ENCODE measurements around the gene PPP3R2.

The PPP3R2 gene

DNA sequence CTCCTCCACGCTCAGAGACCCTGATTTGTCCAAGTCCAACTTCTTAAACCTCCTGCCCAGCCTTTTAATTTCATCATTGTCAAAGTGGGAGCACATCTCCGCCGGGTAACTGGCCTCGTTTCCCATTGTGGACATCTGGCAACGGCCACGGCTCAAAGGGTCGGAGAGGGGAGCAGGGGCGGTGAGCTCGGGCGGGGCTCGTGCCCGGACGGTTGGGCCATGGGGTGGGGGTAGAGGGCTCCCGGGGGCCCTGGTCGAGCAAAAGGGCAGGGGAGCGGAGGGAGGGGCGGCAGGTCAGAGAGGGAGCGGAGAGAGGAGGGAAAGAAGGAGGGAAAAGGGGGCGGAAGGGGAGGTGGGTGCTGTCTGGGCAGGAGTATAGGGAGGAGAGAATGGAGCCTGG, at the start of gene PPP3R2:
Gene PPP3R2, minus strand, starts transcription at position 174 of the 400 bp plus-strand sequence. Its CDS starts 48 bp downstream, at position 126.
- ATAC-seq (ENCODE audit: low read depth) = no peak
- Mint-ChIP-seq H3K27ac (no peak within 1 kb of the TSS), H3K4me3 (no peak within 1 kb of the TSS), H3K36me3 (no peaks in the 10 kb centered on the region), H3K27me3 (peaks cover 2% of the 10 kb centered on the region), H3K9me3 (no peaks in the 10 kb centered on the region), H3K4me1 (no peaks in the 10 kb centered on the region)
- no peak for DNase-seq (ENCODE audit: low spot score in 2 of 2)

- ATAC-seq (ENCODE audit: low read depth) (no peak), DNase-seq (ENCODE audit: low spot score in 2 of 2) (no peak)
- H3K27me3 Mint-ChIP-seq = no peaks in the 10 kb centered on the region
- no peaks in the 10 kb centered on the region for H3K36me3 Mint-ChIP-seq
- no peak overlapping the region for H3K4me3 Mint-ChIP-seq
- H3K4me1 Mint-ChIP-seq = no peaks in the 10 kb centered on the region
- no peak overlapping the region for H3K27ac Mint-ChIP-seq
- peaks cover 6% of the 10 kb centered on the region for H3K9me3 Mint-ChIP-seq
These were observed 45.3 kb upstream of the PPP3R2 start for GRCh38 chr9:101639785-101640665.

DNA sequence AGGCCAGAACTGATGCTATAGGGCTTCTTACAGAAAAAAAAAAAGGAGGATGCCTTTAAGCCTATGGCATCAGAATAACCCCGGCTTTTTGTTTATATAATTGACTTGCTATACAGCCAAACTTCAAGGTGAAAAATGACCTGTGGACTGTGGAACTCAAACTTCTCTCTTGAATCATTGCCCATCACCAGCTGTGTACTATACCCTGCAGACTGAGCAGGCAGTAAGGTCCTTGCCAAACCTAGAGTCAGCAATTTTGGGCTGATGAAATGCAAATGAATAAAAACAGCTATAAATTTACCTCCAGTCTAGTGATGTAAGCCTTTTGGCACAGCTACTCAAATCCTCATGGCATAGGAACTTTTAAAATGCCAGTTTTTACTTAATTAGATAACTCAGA, 44.5 kb upstream of the PPP3R2 start:
- Mint-ChIP-seq H3K27ac (no peak overlapping the region), H3K4me1 (no peaks in the 10 kb centered on the region), H3K27me3 (no peaks in the 10 kb centered on the region), H3K4me3 (no peak overlapping the region), H3K36me3 (no peaks in the 10 kb centered on the region), H3K9me3 (peaks cover 5% of the 10 kb centered on the region)
- no peak for ATAC-seq (ENCODE audit: low read depth)
- DNase-seq (ENCODE audit: low spot score in 2 of 2) = no peak

GRCh38 chr9:101636247-101636646, 41.5 kb upstream of the PPP3R2 start:
- no peaks in the 10 kb centered on the region for H3K9me3 Mint-ChIP-seq

GRCh38 chr9:101635473-101635872, 40.7 kb upstream of the PPP3R2 start:
- Mint-ChIP-seq H3K36me3 (no peaks in the 10 kb centered on the region), H3K27me3 (peaks cover 4% of the 10 kb centered on the region), H3K9me3 (no peaks in the 10 kb centered on the region), H3K4me1 (no peaks in the 10 kb centered on the region), H3K27ac (no peak overlapping the region), H3K4me3 (no peak overlapping the region)
- no peak for ATAC-seq (ENCODE audit: low read depth)
- no peak for DNase-seq (ENCODE audit: low spot score in 2 of 2)

More at GRCh38 chr9:101636247-101636646, 41.5 kb upstream of the PPP3R2 start:
- DNase-seq (ENCODE audit: low spot score in 2 of 2) (no peak), ATAC-seq (ENCODE audit: low read depth) (no peak)
- Mint-ChIP-seq H3K4me3 (no peak overlapping the region), H3K27me3 (peaks cover 4% of the 10 kb centered on the region), H3K27ac (no peak overlapping the region), H3K4me1 (no peaks in the 10 kb centered on the region), H3K36me3 (no peaks in the 10 kb centered on the region)

GRCh38 chr9:101634741-101635409, 40.1 kb upstream of the PPP3R2 start:
- Mint-ChIP-seq H3K27me3 (peaks cover 4% of the 10 kb centered on the region), H3K9me3 (no peaks in the 10 kb centered on the region), H3K4me1 (no peaks in the 10 kb centered on the region), H3K36me3 (no peaks in the 10 kb centered on the region), H3K27ac (no peak overlapping the region), H3K4me3 (no peak overlapping the region)
- ATAC-seq (ENCODE audit: low read depth) (no peak), DNase-seq (ENCODE audit: low spot score in 2 of 2) (no peak)

DNA sequence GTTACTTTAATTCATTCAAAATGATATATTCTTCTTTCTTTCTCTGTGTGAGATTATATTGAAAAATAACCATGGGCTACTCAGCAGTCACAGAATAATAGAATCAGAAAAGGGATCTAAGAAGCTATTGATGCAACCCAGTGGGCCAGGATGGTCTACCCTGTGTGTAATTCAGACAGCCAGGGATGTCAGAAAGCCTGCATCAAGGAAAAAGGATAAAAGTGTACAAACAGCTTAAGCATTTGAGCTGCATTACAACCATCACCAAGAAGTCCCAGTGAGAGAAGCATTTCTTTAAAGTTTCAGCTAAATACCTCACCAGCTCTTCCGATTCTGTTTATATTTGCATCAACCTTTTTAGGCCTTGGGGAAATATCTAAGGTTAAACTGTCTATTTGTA, 37.8 kb upstream of the PPP3R2 start:
- H3K4me3 Mint-ChIP-seq = no peak overlapping the region
- no peaks in the 10 kb centered on the region for H3K4me1 Mint-ChIP-seq
- H3K27me3 Mint-ChIP-seq = peaks cover 4% of the 10 kb centered on the region
- DNase-seq (ENCODE audit: low spot score in 2 of 2) = no peak
- no peaks in the 10 kb centered on the region for H3K36me3 Mint-ChIP-seq
- no peak for ATAC-seq (ENCODE audit: low read depth)
- H3K9me3 Mint-ChIP-seq = no peaks in the 10 kb centered on the region
- H3K27ac Mint-ChIP-seq = no peak overlapping the region

GRCh38 chr9:101631892-101632291, 37.1 kb upstream of the PPP3R2 start:
- Mint-ChIP-seq H3K4me3 (no peak overlapping the region), H3K4me1 (no peaks in the 10 kb centered on the region), H3K27ac (no peak overlapping the region), H3K36me3 (no peaks in the 10 kb centered on the region), H3K9me3 (no peaks in the 10 kb centered on the region), H3K27me3 (peaks cover 4% of the 10 kb centered on the region)
- ATAC-seq (ENCODE audit: low read depth) (no peak), DNase-seq (ENCODE audit: low spot score in 2 of 2) (no peak)

- no peaks in the 10 kb centered on the region for H3K9me3 Mint-ChIP-seq
- ATAC-seq (ENCODE audit: low read depth) (no peak), DNase-seq (ENCODE audit: low spot score in 2 of 2) (no peak)
- no peak overlapping the region for H3K27ac Mint-ChIP-seq
- H3K4me1 Mint-ChIP-seq = no peaks in the 10 kb centered on the region
- peaks cover 4% of the 10 kb centered on the region for H3K27me3 Mint-ChIP-seq
- no peaks in the 10 kb centered on the region for H3K36me3 Mint-ChIP-seq
- no peak overlapping the region for H3K4me3 Mint-ChIP-seq
These were observed 34.9 kb upstream of the PPP3R2 start for GRCh38 chr9:101629636-101630035.

DNA sequence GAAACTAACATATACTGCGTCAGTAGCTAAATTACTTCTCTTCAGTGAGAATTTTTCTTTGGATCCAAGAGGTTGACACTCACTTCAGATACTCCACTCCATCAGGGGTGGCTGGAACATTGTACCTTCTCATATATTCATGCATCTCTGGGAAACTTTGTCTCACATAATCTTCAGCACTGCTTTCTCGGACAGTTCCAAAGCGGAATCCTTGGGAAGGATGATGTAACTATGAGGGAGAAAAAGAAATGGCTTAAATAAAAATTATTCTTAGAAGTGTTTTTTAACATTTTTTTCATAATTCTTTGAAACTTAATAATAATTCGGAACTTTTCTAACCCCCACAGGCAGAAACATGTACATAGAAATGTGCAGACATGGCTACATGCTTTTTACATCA, 33.4 kb upstream of the PPP3R2 start:
- DNase-seq (ENCODE audit: low spot score in 2 of 2) (no peak), ATAC-seq (ENCODE audit: low read depth) (no peak)
- no peaks in the 10 kb centered on the region for H3K36me3 Mint-ChIP-seq
- H3K4me3 Mint-ChIP-seq = no peak overlapping the region
- H3K4me1 Mint-ChIP-seq = no peaks in the 10 kb centered on the region
- peaks cover 5% of the 10 kb centered on the region for H3K27me3 Mint-ChIP-seq
- H3K27ac Mint-ChIP-seq = no peak overlapping the region
- H3K9me3 Mint-ChIP-seq = no peaks in the 10 kb centered on the region

DNA sequence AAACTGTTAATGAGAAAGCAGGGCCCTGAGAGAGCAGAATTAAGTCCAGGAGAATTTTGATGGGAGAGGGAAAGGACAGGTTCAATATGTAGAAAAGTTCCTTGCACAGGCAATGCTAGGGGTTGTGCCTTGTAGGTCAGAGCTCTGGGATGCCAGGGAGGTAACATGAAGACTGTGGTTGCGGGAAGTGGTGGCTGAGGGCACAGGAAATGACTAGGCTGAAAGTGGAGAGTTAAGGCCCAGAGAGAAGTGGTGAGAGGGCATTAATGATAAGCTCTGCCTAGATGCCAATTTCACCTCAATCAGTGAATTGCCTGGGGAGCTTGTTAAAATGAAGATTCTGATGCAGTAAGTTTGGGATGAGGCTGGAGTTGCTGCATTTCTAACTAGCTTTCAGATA, 31.5 kb upstream of the PPP3R2 start:
- no peak for ATAC-seq (ENCODE audit: low read depth)
- Mint-ChIP-seq H3K9me3 (no peaks in the 10 kb centered on the region), H3K4me1 (no peaks in the 10 kb centered on the region), H3K27ac (no peak overlapping the region), H3K36me3 (no peaks in the 10 kb centered on the region), H3K4me3 (no peak overlapping the region), H3K27me3 (peaks cover 1% of the 10 kb centered on the region)
- no peak for DNase-seq (ENCODE audit: low spot score in 2 of 2)

DNA sequence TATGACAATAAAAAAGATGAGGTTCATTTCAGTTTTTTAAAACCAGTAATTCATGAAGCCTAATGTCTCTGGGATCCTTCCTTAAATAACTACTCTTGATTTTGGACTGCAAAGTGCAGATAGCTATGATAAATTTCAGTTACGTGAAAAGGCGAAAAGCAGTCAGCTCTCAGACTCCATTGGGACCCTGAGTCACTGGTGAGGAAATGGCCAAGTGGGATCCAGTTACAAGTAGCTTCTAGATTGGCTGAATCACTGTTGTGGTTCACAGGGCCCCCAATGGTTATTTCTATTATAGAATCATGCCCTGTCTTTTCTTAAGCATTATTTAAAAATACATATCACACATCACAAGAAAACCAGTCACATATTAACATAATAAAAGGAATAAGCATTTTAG, 31.1 kb upstream of the PPP3R2 start:
- ATAC-seq (ENCODE audit: low read depth) (no peak), DNase-seq (ENCODE audit: low spot score in 2 of 2) (no peak)
- Mint-ChIP-seq H3K36me3 (no peaks in the 10 kb centered on the region), H3K27me3 (peaks cover 1% of the 10 kb centered on the region), H3K4me1 (no peaks in the 10 kb centered on the region), H3K9me3 (no peaks in the 10 kb centered on the region), H3K4me3 (no peak overlapping the region), H3K27ac (no peak overlapping the region)

DNA sequence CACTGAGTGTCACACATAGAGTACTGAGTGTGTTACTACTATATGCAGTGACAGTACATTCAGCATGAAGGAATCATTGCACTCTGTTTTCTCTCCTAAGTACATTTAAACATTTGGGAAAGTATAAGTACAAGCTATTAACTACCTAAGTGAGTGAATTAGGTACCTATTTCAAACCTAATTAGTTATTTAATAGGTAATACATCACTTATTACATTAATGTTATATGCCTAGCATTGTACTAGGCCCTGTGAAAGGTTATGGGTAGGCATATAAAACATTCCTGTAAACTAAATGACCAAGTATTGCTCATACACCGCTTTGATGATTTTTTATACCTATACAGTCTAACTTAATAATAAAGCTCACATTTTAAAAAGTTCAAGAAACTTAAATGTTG, 25.7 kb upstream of the PPP3R2 start:
- no peaks in the 10 kb centered on the region for H3K4me1 Mint-ChIP-seq
- no peaks in the 10 kb centered on the region for H3K9me3 Mint-ChIP-seq
- no peaks in the 10 kb centered on the region for H3K36me3 Mint-ChIP-seq
- H3K4me3 Mint-ChIP-seq = no peak overlapping the region
- DNase-seq (ENCODE audit: low spot score in 2 of 2) (no peak), ATAC-seq (ENCODE audit: low read depth) (no peak)
- H3K27ac Mint-ChIP-seq = no peak overlapping the region
- peaks cover 1% of the 10 kb centered on the region for H3K27me3 Mint-ChIP-seq

- H3K4me1 Mint-ChIP-seq = no peaks in the 10 kb centered on the region
- peaks cover under 1% of the 10 kb centered on the region for H3K27me3 Mint-ChIP-seq
- H3K27ac Mint-ChIP-seq = no peak overlapping the region
- H3K4me3 Mint-ChIP-seq = no peak overlapping the region
- no peaks in the 10 kb centered on the region for H3K9me3 Mint-ChIP-seq
- H3K36me3 Mint-ChIP-seq = no peaks in the 10 kb centered on the region
- no peak for DNase-seq (ENCODE audit: low spot score in 2 of 2)
- no peak for ATAC-seq (ENCODE audit: low read depth)
These were observed 23.9 kb upstream of the PPP3R2 start for GRCh38 chr9:101618698-101619097.

Measured in memory B cell (primary cell).